Retina (tissue), 1 donor: ENCODE data around the gene PRM2.

Source experiments
- DNase-seq: peaks from one replicate; pipeline ENCODE4 v3.0.0-alpha.2; 2016

Gene PRM2

DNA sequence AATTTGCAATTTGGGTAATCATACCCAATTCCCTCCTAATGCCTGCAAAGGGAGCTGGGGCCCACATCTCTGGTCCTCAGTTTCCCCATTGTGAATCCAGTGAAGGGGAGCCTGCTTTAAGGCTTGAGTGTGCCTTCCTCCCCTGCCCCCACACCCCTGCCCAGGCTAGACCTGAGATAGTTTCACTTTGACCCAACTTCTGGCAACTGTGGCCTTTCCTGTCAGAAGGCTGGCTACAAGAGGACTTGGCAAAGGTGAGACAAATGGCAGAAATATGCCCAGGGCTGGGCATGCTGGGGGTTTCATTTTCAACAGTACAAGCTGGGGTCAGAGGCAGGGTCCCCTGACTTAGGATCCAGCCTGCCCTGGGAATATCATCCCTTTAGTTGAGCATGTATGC lies 30.3 kb downstream of the PRM2 start:
- DNase-seq: no peak

DNA sequence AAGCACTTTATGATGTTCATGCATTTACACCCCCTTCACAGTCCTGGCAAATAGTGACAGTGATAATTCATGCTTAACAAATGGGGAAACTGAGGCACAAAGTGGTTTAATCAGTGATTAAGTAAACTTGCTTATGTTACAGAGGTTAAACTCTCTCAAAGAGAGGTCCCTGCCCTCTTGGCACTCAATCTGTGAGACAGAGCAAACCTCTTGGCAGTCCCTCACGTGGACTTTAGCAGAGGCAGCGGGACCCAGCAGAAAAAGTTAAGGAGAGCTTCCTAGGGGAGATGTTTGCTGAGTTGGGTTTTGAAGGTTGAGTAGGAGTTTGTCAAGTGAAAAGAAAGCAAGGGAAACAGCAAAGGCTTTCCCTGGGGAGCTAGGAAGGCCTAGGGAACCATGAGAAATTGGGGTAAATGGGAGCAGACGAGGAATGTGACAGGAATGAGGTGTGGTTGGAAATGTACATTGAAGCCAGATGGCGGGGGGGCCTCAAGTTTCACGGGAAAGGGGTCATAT lies 31.0 kb downstream of the PRM2 start:
- DNase-seq: no peak

DNA sequence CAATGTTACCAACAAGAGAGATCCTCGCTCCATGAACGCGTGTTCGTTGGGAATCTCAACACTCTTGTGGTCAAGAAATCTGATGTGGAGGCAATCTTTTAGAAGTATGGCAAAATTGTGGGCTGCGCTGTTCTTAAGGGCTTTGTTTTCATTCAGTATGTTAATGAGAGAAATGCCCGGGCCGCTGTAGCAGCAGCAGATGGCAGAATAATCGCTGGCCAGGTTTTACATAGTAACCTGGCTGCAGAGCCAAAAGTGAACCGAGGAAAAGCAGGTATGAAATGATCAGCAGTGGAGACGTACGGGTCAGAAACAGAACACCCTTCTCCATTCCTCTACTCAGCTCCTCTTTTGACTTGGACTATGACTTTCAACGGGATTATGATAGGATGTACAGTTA lies 33.6 kb downstream of the PRM2 start:
- DNase-seq: no peak

GRCh38 chr16:11241480-11242204 lies 34.6 kb downstream of the PRM2 start:
- no peak for DNase-seq

DNA sequence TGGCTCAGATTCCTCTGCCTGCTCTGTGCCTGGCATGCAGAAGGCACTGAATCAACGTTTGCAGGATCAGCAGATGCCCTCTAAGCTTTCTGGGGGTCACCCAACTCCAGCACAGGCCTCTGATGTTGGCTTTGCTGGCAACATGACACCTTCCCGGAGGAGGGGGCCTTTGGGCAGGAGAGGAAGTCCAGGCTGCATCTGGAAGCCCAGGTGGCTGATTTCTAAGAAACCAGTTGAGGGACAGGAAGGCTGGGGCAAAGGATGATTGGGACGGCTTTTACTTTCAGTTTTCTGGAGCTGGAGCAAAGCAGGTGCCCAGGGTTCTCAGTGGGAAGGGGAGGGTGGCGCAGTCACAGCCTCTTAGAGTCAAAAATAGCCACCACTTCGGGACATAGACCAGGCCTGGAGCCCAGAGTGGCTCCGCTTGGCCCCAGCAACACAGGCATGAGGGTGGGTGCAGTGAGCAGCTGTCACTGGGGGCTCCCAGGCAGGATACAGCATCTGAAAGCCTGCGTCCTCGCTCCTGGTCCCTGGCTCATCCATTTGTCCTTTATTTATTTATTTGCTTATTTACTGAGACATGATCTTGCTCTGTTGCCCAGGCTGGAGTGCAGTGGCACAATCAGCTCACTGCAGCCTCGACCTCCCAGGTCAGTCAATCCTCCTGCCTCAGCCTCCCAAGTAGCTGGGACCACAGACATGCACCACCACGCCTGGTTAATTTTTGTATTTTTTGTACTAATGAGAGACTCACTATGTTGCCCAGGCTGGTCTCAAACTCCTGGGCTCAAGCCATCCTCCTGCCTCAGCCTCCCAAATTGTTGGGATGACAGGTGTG lies 35.4 kb downstream of the PRM2 start:
- DNase-seq: no peak

GRCh38 chr16:11239644-11240632 lies 36.3 kb downstream of the PRM2 start:
- no peak for DNase-seq

- DNase-seq: no peak
Observed at GRCh38 chr16:11238272-11239202, 37.7 kb downstream of the PRM2 start.

DNA sequence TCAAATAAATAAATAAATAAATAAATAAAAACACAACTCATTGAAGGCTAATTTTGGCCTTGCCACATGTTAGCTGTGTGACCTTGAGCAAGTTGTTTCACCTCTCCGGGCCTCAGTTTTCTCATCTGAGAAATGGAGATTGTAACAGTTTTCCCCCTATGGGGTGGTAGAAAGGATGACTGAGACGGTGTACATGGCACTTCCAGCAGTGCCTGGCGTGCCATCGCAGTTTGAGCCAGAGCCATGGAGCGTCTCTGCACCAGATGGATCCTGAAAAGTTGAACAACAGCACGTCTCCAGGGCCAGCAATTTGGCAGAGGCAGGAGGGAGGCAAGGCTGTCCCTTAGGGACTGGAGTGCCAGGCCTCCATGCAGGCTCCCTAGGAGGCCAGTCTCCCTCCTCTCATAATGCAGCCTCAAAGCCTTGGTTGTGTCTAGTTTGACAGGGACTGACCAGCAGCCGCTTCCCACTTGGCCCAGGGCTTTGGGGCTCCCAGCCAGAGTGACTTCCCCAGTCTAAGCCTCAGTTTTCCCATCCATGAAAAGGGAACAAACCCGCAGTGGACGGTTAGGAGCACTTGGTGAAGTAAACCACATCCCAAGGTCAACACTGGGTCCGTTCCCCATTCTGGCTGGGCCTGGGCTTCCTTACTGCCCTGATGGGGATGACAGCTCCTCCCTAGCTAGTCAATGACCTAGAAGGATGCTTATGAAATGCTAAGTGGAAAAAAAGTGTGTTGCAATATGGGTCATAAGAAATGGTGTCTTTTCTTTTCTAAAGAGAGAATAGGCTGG lies 39.6 kb downstream of the PRM2 start:
- no peak for DNase-seq

GRCh38 chr16:11235703-11235991 lies 40.6 kb downstream of the PRM2 start:
- DNase-seq: no peak

DNA sequence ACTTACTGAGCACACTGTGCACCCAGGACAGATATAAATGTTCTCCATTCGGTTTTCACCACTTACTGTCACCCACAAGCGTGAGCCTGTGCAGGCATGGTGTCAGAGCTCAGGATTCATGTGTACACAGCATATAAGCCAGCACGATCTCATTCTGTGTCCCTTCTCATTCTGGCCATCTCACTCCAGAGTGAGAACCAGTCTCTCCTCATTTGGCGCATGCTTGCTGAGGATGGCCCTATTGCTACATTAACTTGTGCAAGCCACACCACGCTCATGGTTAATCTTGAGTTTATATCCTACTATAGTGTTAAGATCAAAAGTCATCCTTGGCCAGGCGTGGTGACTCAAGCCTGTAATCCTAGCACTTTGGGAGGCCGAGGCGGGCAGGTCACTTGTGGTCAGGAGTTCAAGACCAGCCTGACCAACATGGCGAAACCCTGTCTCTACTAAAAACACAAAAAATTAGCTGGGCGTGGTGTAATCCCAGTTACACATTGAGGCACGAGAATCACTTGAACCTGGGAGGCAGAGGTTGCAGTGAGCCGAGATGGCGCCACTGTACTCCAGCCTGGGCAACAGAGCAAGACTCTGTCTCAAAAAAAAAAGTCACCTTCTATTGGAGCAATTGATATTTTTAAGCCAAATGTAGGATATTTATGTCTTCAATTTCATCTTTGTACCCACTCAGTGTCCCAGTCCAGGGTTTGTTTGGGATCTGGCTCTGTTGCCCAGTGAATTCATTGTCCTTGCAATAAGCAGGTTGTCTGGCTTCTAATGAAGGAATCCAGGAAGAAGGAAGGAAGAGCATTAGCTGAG lies 41.2 kb downstream of the PRM2 start:
- DNase-seq: no peak

DNA sequence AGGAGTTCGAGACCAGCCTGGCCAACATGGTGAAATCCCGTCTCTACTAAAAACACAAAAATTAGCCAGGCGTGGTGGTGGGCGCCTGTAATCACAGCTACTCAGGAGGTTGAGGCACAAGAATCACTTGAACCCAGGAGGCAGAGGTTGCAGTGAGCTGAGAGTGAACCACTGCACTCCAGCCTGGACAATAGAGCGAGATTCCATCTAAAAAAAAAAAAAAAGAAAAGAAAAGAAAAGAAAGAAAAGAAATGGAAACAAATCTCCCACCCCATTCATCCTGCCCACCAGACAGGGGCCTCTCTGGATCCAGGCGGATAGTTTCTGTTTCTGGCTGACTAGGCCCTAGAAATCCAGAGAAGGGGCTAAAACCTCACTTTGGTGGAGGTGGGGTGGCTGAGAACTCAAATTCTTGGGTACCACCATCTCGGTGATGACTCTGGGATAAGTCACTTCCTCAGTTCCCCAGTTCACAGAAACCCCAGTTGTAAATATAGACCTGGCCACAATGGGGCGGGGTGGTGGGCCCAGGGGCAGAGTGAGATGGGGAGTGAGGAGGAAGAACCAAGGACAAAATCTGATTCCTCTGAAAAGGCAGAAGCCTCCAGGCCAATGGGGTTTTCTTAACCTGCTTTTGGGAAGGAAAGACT lies 42.4 kb downstream of the PRM2 start:
- no peak for DNase-seq

DNA sequence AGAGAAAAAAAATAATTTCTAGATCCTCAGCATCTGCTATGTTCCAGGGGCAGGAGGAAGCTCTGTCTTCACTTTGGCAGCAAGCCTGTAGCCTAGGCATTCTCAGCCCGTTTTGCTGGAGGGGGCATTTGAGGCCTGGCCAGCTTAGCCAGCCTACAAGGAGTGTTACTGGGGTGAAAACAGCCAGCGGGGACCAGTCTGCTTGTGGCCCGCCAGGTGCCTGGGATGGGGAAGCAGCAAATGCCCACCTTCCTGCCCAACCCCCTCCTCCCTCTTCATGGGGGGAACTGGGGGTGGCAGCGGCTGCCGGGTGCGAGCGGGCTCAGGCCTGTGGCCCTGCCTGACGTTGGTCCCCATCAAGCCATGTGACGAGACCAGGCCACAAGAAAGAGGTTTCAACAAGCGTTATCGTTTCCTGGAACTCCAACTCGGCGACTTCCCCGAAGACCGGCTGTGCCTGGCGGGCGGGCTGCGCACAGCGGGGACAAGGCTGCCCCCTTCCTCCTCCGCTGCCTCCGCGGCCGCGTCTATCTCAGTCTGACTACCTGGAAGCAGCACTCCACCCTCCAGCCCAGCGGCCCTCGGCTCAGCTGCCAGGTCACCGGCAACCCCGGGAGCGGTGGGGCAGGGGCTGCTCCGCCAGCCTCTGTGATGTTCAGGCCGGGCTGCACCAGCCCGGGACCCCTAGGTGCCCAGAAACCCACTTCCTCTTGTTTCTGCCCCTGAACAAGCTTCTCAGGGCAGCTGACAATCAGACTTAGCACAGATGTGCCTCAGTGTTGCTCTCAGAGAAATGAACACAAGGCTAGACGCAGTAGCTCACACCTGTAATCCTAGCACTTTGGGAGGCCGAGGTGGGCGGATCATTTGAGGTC lies 43.2 kb downstream of the PRM2 start:
- DNase-seq: peak; percentile 39

- no peak for DNase-seq
Observed at GRCh38 chr16:11232302-11232851, 43.9 kb downstream of the PRM2 start.

GRCh38 chr16:11231367-11231970 lies 44.8 kb downstream of the PRM2 start:
- no peak for DNase-seq

DNA sequence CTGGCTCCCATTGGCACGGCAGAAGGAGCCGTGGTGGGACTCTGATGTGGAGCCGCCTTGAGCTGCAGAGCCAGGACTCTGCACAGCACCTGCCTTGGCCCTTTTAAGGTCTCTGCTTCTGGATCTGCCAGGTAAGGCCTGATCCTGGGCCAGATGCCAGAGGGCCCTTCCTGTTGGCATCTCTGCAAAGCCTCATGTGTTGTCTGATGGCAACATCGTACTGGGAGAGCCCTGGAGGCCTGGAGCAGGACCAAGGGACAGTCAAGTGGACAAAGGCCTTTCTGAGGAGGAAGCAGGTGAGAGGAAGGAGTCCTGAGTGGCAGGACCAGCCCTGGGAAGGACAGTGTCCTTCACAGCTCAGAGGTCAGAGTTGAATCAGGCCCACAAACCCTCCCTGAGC lies 46.4 kb downstream of the PRM2 start:
- DNase-seq: no peak

- DNase-seq: no peak
Observed at GRCh38 chr16:11229432-11229831, 46.8 kb downstream of the PRM2 start.

DNA sequence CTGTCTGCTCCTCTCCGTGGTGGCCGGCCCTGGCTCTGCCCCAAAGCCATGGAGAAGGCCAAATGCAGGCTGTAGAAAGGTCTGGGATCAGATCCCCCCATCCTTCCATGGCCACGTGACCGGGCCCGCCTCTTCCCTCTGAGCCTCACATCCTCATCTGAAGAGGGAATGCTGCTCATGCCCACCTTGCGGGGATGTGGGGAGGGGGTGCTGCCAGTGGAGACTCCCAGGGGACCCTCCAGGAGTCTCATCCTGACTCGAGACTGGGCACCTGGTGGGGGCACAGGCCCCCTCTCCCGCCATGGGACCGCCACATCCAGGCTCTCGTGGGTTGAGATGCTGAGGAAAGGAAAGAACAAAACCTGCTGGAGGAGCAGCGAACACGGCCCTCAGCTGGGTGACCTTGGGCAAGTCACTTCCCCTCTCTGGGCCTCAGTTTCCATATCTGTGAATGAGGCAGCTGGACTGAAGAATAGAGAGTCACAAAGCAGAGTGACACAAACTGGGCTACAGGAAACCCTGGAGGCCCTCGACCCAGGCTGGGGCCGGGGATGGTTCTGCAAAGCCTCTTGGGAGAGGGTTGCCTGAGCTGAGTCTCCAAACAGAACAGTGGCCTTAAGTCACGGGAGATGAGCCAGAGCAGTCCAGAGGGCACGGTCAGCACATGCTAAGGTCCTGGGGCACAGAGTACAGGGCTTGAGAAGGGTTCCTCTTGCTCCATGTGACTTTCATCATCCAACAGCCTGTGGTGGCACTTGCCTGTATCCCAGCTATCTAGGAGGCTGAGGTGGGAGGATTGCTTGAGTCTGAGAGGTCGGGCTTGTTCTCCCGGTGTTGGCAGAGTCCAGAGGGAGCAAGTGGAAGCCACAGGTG lies 50.4 kb downstream of the PRM2 start:
- no peak for DNase-seq
